Small intestine (tissue), 7 donors: ENCODE measurements around the gene KIF1B. TPM values are rescaled to one million over a fixed set of nuclear protein-coding genes. Genes with fewer than 3 reads are reported as not detected.
A peak's percentile ranks its signal among the peaks of the same experiment; 100 is the strongest.

Source experiments
- DNase-seq, 2 donors: peaks; one replicate each; pipeline versions ENCODE4 v3.0.0 to v3.0.0-alpha.2; 2013
- FAIRE-seq: peaks from 2 replicates; lab custom pipeline; 2012; peaks lifted over from hg19 to GRCh38; lab: Jason Lieb, UNC
- H3K27ac ChIP-seq, 3 donors: one replicate each; pipeline ENCODE4 v1.5.1; 2013; ENCODE audit warnings: low read length in 2 of 3, mild to moderate bottlenecking in 2 of 3, control low read depth in 1 of 3, inconsistent platforms in 1 of 3, low read depth in 1 of 3, moderate library complexity in 1 of 3
- H3K27me3 ChIP-seq, 3 donors: one replicate each; pipeline ENCODE4 v1.6.1; 2013; ENCODE audit warnings: low read length in 3 of 3, inconsistent platforms in 1 of 3; ENCODE audit not compliant: control insufficient read depth in 3 of 3, insufficient read depth in 3 of 3
- H3K36me3 ChIP-seq, 3 donors: one replicate each; pipeline ENCODE4 v1.6.1; 2013; ENCODE audit warnings: low read length in 3 of 3, inconsistent platforms in 1 of 3, low read depth in 1 of 3, mild to moderate bottlenecking in 1 of 3, moderate library complexity in 1 of 3; ENCODE audit not compliant: control insufficient read depth in 3 of 3, insufficient read depth in 2 of 3
- H3K4me1 ChIP-seq, 3 donors: one replicate each; pipeline ENCODE4 v1.6.1; 2013; ENCODE audit warnings: low read length in 2 of 3, inconsistent platforms in 1 of 3, low read depth in 1 of 3, mild to moderate bottlenecking in 1 of 3, moderate library complexity in 1 of 3; ENCODE audit not compliant: control insufficient read depth in 3 of 3, insufficient read depth in 2 of 3
- H3K4me3 ChIP-seq, 3 donors: one replicate each; pipeline ENCODE4 v1.5.1; 2013; ENCODE audit warnings: low read length in 3 of 3, control low read depth in 1 of 3, inconsistent platforms in 1 of 3, low read depth in 1 of 3, mild to moderate bottlenecking in 1 of 3, moderate library complexity in 1 of 3
- H3K9me3 ChIP-seq, 2 donors: one replicate each; pipeline ENCODE4 v1.6.1; 2013; ENCODE audit warnings: low read depth in 1 of 2, low read length in 1 of 2; ENCODE audit not compliant: control insufficient read depth in 2 of 2, insufficient read depth in 1 of 2
- WGBS, 3 donors: extraction: QIAGEN DNeasy Blood & Tissue Kit; methylation state at CpG; one replicate each; pipeline ENCODE4 v1.1.7; 2013; 5-methylcytosine and 5-hydroxymethylcytosine counted together
- polyA plus RNA-seq, 4 donors: library from polyadenylated mRNA; stranded (reverse) in 3 of 4; unstranded in 1 of 4; fragments of 200-250 nt in 3 of 4; fragments of 120-200 nt in 1 of 4; gene quantifications; one replicate each; pipeline versions ENCODE4 v1.2.1 to v1.2.3, GENCODE V29; 2013
- donor health status: healthy with polysubstance abuse.
- donor health status: control.
- donor health status: control.
- donor health status: Bipolar disorder and iron deficiency.
- donor health status: healthy.

The KIF1B gene
- polyA plus RNA-seq, 4 donors: 6.8 to 15.5 (median 12.6) TPM

DNA sequence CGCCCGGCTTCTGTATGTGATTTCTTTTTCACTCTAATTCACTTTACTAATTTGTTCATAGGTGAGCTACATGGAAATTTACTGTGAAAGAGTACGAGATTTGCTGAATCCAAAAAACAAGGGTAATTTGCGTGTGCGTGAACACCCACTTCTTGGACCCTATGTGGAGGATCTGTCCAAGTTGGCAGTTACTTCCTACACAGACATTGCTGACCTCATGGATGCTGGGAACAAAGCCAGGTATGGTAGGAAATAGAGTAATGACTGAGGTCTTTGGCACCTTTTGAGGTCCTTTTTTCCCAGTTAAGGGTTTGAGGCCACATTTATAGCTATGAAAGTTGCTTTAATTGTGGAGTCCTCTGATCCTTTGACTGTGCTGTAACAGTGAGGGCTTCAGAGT lies 56.9 kb downstream of the KIF1B start:
- H3K36me3 ChIP-seq: peaks cover 2 to 6% (median 3%) of the 10 kb centered on the region in 3 donors
- peaks cover 0 to 7% (median 0%) of the 10 kb centered on the region in 3 donors for H3K4me1 ChIP-seq
- H3K27ac ChIP-seq: no peak overlapping the region
- H3K9me3 ChIP-seq: no peaks in the 10 kb centered on the region
- 89 to 99% (median 96%) methylated on average over 5 of the region's 5 CpGs for WGBS, 3 donors
- H3K27me3 ChIP-seq: no peaks in the 10 kb centered on the region
- H3K4me3 ChIP-seq: no peak overlapping the region
- no peak for DNase-seq
- no peak for FAIRE-seq

DNA sequence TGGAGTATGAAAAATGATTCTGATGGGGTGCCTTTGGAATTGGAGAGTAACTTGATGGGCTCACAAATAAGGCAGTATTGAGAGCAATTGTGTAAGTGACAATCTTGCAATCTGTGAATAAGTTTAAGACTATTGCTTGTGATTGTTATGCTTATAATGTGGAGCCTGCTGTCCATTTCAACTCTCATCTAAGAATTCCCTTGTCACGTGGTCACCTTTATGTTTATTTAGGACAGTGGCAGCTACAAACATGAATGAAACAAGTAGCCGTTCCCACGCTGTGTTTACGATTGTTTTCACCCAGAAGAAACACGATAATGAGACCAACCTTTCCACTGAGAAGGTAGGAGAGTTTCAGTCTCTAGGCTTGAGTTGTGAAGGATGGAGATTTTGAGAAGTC lies 57.6 kb downstream of the KIF1B start:
- H3K4me1 ChIP-seq: peaks cover 0 to 7% (median 0%) of the 10 kb centered on the region in 3 donors
- no peaks in the 10 kb centered on the region for H3K27me3 ChIP-seq
- FAIRE-seq (no peak), DNase-seq (no peak)
- H3K36me3 ChIP-seq: peaks cover 2 to 5% (median 3%) of the 10 kb centered on the region in 3 donors
- H3K9me3 ChIP-seq: no peaks in the 10 kb centered on the region
- no peak overlapping the region for H3K27ac ChIP-seq
- H3K4me3 ChIP-seq: no peak overlapping the region
- WGBS, 3 donors: 54 to 85% (median 66%) methylated on average over 5 of the region's 5 CpGs

DNA sequence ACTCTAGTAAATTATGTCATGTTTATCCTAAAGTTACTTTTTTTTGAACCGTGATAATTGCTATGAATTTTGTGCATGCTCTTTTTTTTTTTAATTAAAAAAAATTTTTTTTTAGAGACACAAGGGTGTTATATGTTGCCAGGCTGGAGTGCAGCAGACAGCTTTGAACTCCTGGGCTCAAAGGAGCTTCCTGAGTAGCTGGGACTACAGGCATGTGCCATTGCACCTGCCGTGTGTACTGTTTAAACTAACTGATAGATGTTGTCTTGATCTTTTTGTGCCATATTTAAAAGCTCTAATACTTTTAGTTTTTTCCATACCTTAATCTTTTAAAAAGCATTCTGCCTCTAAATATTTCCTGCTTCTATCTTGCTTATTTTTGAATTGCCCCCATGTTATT lies 60.7 kb downstream of the KIF1B start:
- Histone ChIP-seq H3K27ac (no peak overlapping the region), H3K4me3 (no peak overlapping the region), H3K9me3 (no peaks in the 10 kb centered on the region), H3K4me1 (peaks cover 0 to 7% (median 0%) of the 10 kb centered on the region in 3 donors), H3K27me3 (no peaks in the 10 kb centered on the region), H3K36me3 (peaks cover 2 to 4% (median 4%) of the 10 kb centered on the region in 3 donors)
- DNase-seq: peak in 1 of 2 donors; percentile 40
- no peak for FAIRE-seq
- 24 to 55% (median 40%) methylated on average over 2 of the region's 2 CpGs for WGBS, 3 donors

GRCh38 chr1:10271869-10272268 lies 61.5 kb downstream of the KIF1B start:
- H3K9me3 ChIP-seq: no peaks in the 10 kb centered on the region
- no peak overlapping the region for H3K4me3 ChIP-seq
- DNase-seq (peak in 1 of 2 donors; percentile 16), FAIRE-seq (no peak)
- H3K27me3 ChIP-seq: no peaks in the 10 kb centered on the region
- peaks cover 2 to 4% (median 3%) of the 10 kb centered on the region in 3 donors for H3K36me3 ChIP-seq
- peaks cover 0 to 7% (median 0%) of the 10 kb centered on the region in 3 donors for H3K4me1 ChIP-seq
- no peak overlapping the region for H3K27ac ChIP-seq
- 17 to 63% (median 35%) methylated on average over 2 of the region's 2 CpGs for WGBS, 3 donors

DNA sequence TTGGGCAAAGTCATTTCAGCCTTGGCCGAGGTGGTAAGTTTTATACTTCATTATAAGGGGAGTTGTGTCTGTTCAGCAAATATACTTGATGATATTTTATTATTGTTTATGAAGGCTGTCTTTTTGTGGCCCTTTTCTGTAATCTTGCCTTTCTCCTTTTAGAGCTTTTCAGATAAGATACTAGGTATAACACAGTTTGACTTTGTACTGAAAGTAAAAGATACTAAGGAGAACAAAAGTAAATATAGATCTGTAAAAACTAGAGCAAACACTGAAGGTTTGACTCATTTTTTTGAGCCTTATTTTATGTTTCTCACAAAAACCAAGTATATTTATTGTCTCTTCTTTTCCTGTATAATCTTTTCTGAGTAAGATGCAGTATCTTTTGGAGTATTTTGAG lies 61.9 kb downstream of the KIF1B start:
- DNase-seq (peak; percentile 51 to 58), FAIRE-seq (peak; percentile 23)
- WGBS, 3 donors: 6 to 60% (median 29%) methylated on average over 1 of the region's 1 CpG
- peaks cover 0 to 7% (median 0%) of the 10 kb centered on the region in 3 donors for H3K4me1 ChIP-seq
- H3K36me3 ChIP-seq: peaks cover 1 to 4% (median 2%) of the 10 kb centered on the region in 3 donors
- H3K27ac ChIP-seq: no peak overlapping the region
- H3K9me3 ChIP-seq: no peaks in the 10 kb centered on the region
- no peaks in the 10 kb centered on the region for H3K27me3 ChIP-seq
- H3K4me3 ChIP-seq: no peak overlapping the region

GRCh38 chr1:10278880-10279279 lies 68.5 kb downstream of the KIF1B start:
- FAIRE-seq: no peak
- Histone ChIP-seq H3K4me1 (peaks cover 0 to 2% (median 0%) of the 10 kb centered on the region in 3 donors), H3K9me3 (no peaks in the 10 kb centered on the region), H3K27me3 (no peaks in the 10 kb centered on the region), H3K27ac (peak overlapping the region in 1 of 3 donors; percentile 32), H3K4me3 (no peak overlapping the region), H3K36me3 (peaks cover 2 to 23% (median 3%) of the 10 kb centered on the region in 3 donors)
- WGBS, 3 donors: 45 to 80% (median 56%) methylated on average over 5 of the region's 5 CpGs
- DNase-seq: peak in 1 of 2 donors; percentile 15

GRCh38 chr1:10280439-10281350 lies 70.3 kb downstream of the KIF1B start:
- no peaks in the 10 kb centered on the region for H3K27me3 ChIP-seq
- H3K9me3 ChIP-seq: no peaks in the 10 kb centered on the region
- DNase-seq (no peak), FAIRE-seq (no peak)
- no peak overlapping the region for H3K27ac ChIP-seq
- H3K36me3 ChIP-seq: peaks cover 3 to 29% (median 5%) of the 10 kb centered on the region in 3 donors
- H3K4me1 ChIP-seq: peaks cover 0 to 2% (median 0%) of the 10 kb centered on the region in 3 donors
- H3K4me3 ChIP-seq: no peak overlapping the region
- 80 to 88% (median 81%) methylated on average over 3 of the region's 3 CpGs for WGBS, 3 donors

DNA sequence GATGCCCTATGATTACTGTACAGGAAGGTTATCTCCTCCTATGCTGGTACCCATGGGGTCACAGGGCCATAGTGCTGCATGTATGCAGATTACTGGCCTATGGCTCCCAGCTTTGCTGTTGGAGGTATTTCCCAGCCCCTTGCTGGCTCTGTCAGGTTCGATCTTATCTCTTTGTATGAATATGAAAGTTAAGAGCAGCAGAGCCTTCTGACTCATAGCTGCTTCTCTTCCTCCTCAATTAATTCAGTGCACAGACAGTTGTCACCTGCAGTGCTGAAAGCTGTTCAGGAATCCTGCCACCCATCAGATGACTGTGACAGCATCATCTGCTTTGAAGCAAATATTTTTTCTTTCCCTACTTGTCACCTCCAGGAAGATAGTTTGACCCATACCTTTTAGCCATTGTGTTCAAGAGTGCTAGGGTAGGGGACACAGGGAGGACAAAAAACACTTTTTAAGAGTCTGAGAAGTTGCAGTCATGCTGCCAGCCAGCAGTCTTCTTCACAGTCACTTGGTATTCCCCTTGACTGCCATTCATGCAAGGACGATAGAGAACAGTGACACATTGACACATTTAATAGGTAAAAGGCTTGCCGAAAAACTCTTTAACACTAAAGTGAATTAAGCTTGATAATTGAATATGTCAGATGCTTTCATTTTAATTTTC lies 73.1 kb downstream of the KIF1B start:
- no peak overlapping the region for H3K4me3 ChIP-seq
- no peaks in the 10 kb centered on the region for H3K27me3 ChIP-seq
- peaks cover 0 to 2% (median 0%) of the 10 kb centered on the region in 3 donors for H3K4me1 ChIP-seq
- H3K9me3 ChIP-seq: no peaks in the 10 kb centered on the region
- H3K27ac ChIP-seq: no peak overlapping the region
- H3K36me3 ChIP-seq: peaks cover 4 to 20% (median 5%) of the 10 kb centered on the region in 3 donors
- FAIRE-seq: no peak
- 65 to 70% (median 66%) methylated on average over 3 of the region's 3 CpGs for WGBS, 3 donors
- no peak for DNase-seq
